ENCODE results near the gene HSF4.
"Not testable (repeated sequence)": the region's sequence is repeated elsewhere in the genome, so short reads cannot be mapped to it uniquely, and the experiment has no call there.

HSF4 gene

DNA sequence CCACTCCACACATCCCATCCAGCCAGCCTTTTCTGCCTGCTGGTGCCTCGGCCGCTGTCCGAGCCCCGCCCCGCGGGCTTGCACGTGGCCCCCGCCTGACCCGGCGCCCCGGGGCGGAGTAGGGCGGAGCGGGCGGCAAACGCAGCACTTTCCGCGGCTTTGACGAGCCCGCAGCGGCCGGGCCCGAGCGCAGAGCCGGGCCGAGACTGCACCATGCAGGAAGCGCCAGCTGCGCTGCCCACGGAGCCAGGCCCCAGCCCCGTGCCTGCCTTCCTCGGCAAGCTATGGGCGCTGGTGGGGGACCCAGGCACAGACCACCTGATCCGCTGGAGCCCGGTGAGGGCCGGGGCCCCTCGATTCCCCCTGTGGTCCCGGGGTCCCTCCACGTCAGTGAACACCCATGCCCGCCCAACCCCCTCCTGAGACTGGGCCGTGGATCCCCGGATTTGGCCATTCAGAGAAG lies at the start of gene HSF4:
HSF4 (plus strand) TSS at position 147 of the 463 bp plus-strand sequence; CDS start at position 214, 67 bp downstream.
- peak; percentile 73 for DNase-seq (ENCODE audit: low spot score)

- no peak for DNase-seq (ENCODE audit: low spot score)
Observed at GRCh38 chr16:67114793-67115192, 49.8 kb upstream of the HSF4 start.

DNA sequence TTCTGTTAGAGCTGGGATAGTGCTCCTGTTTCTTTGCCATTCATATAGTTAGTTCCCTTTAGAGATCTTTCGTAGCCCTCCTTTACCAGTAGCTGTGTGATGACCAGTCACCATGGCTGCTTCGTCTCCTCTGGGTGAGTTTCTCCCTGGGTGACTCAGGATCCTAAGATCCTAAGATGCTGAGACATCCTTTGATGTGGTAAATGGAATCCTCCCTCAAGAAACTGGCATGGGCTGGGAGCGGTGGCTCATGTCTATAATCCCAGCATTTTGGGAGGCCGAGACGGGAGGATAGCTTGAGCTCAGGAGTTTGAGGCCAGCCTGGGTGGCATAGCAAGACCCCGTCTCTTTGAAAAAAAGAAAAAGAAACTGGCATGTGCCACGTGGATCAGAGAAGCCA lies 48.9 kb upstream of the HSF4 start:
- no peak for DNase-seq (ENCODE audit: low spot score)

DNA sequence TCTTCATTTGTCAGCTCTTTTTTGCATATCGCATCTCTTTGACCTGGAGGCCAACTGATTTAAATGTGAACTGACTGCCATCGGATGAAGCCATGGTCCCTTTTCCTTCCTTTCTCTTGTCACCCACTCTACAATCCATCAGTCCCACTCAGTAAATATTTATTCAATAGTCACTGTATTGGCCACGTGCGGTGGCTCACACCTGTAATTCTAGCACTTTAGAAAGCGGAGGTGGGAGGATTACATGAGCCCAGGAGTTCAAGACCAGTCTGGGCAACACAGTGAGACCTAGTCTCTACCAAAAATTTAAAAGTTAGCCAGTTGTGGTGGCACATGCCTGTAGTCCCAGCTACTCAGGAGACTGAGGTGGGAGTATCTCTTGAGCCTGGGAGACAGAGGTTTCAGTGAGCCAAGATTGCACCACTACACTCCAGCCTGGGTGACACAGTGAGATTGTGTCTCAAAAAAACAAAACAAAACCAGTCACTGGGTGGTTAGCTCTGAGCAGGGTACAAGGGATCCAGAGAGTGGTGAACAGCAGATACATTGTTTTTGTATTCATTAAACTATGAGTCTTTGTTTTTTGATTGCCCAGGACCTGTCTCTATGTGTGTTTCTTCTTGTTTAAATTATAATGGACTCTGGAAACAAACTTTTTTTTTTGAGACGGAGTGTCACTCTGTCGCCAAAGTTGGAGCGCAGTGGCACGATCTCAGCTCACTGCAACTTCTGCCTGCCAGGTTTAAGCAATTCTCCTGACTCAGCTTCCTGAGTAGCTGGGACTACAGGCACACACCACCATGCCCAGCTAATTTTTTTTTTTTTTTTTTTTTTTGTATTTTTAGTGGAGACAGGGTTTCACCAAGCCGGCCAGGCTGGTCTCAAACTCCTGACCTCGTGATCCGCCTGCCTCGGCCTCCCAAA lies 47.9 kb upstream of the HSF4 start:
- no peak for DNase-seq (ENCODE audit: low spot score)

GRCh38 chr16:67117716-67118115 lies 46.8 kb upstream of the HSF4 start:
- DNase-seq (ENCODE audit: low spot score): no peak

DNA sequence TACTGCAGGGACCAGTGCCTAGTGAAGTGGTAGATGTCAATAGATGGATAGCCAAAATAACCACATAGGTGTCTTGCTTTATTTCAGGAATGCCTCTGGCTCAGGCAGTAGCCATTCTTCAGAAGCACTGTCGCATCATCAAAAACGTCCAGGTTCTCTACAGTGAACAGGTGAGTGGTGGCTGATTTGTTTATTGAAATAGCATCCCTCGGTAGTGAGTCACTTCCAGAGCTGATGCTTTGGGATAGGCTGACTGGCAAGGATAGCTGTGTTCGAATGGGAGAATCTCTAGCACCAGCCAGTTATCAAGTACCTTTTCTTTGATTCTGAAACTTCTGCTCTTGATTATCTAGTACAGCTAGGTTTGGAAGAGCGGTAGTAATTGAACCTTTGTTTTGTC lies 44.5 kb upstream of the HSF4 start:
- no peak for DNase-seq (ENCODE audit: low spot score)

DNA sequence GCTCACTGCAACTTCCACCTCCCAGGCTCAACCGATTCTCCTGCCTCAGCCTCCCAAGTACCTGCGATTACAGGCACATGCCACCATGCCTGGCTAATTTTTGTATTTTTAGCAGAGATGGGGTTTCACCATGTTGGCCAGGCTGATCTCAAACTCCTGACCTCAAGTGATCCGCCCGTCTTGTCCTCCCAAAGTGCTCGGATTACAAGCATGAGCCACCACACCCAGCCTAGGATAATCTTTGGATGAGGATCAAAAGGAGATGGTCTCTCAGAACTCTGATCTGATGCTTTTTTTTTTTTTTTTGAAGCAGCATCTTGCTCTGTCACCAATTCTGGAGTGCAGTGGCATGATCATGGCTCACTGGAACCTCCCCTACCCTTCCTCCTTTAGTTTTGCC lies 41.7 kb upstream of the HSF4 start:
- DNase-seq (ENCODE audit: low spot score): not testable (repeated sequence)

- DNase-seq (ENCODE audit: low spot score): no peak
Observed at GRCh38 chr16:67128417-67128816, 36.1 kb upstream of the HSF4 start.

DNA sequence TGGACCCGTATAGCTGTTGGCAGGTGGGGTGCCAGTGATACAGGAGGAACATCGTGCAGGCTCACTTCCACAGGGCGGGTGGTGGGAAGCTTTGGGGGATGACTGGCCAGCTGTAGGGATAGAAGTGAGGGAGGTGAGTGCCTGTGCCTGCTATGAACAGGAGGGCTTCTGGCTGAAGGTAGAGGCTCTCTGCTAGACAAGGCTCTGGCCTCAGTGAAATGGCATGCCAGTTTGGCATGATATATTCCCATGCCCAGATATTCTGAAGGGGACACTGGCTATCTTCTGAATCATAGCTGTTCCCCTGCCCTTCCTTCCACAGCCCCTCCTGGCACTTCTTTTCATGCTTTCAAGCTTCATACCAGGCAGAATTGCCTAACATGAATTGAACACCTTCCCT lies 35.7 kb upstream of the HSF4 start:
- DNase-seq (ENCODE audit: low spot score): no peak

DNA sequence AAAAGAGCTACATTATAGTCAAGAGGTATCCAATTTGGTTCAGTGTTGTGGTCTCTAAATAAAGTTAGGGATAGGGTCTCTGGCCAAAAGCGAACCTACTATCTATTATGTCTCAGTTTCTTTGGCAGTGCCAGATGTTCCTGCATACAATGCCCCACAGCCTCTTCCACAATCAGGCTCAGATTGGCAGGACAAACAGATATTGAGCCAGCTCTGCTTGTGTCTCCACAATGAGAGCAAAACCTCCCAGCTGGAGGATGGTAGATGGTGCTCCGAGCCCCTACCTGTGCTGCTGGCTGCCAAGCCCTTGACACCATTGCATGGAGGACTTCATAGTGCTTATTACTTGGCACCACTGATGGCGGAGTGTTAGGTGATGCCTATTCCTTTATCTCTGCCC lies 35.1 kb upstream of the HSF4 start:
- DNase-seq (ENCODE audit: low spot score): no peak

- no peak for DNase-seq (ENCODE audit: low spot score)
Observed at GRCh38 chr16:67137605-67138004, 26.9 kb upstream of the HSF4 start.

DNA sequence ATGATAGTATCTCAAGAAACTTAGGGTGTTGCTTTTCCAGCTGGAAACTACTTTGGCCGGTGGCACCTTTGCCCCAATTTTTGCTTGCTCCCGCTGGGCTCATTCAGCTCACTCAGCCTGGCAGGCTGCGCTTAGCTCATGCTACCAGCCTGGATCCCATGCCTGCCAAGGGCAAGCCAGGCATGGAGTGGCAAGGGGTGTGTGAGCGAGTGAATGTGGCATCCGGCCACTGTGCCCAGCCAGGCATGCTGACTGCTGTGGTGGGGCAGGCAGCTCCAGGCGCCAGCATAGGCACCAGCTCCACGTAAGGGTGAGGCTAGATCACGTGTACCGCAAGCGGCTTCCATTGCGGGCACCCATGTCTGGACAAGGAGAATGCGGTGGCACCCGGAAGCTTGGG lies 23.2 kb upstream of the HSF4 start:
- no peak for DNase-seq (ENCODE audit: low spot score)

DNA sequence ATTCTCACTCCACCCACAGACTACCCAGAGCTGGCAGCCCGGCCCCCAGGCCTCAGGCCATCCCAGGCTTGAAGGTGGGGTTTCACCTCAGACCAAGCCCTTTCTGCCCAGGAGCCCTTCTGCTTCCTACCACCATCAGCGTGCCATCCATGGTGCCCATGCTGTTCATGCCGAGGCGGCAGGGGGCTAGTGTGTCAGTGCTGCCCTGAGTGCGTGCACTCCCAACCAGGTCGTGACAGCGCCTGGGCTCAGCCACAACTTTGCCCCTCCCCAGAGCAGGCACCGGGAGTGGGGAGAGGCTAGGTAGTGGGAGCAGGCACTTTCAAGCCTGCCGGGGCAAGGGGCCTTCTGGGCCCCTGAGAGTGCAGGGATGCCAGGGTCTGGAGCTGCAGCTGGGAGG lies 22.2 kb upstream of the HSF4 start:
- no peak for DNase-seq (ENCODE audit: low spot score)

DNA sequence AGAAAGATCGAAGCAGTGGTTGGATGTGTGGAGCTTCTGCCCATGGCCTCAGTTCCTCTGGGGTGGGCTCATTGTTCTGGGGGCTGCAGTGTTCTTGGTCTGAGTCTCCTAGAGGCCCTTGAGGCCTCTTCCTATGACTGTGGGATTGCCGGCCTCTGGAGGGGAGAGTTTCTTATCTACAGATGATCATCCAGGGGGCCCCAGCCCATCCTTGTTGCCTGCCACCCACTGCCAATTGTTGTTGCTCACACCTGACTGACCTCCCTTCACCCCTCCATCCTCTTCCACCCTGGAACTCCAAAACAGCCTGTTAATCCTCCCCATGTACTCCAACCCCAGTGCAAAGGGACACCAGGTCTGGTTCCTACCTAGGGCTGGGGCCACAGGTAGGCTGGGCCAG lies 19.6 kb upstream of the HSF4 start:
- no peak for DNase-seq (ENCODE audit: low spot score)

GRCh38 chr16:67145746-67146145 lies 18.8 kb upstream of the HSF4 start:
- no peak for DNase-seq (ENCODE audit: low spot score)

- no peak for DNase-seq (ENCODE audit: low spot score)
Observed at GRCh38 chr16:67146523-67147357, 17.8 kb upstream of the HSF4 start.

GRCh38 chr16:67147437-67148140 lies 17.0 kb upstream of the HSF4 start:
- no peak for DNase-seq (ENCODE audit: low spot score)

DNA sequence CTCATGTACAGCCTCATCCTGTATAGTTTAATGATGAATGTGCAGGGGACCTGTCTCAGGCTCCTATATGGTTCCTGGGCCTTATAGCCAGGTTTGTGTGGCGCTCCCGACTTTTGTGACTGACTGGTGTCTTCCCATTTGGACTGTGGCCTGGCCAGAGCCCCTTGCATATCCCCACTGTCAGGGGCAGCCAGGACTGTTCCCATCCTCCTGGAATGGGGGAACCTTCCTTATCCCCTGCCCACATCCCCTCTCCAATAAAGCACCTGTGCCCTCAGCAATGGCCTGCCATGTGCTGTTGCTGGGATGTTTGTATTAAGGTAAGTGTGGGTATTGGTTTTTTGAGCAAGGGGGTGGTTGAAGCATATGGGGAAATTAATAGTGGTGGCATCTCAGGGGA lies 16.3 kb upstream of the HSF4 start:
- DNase-seq (ENCODE audit: low spot score): no peak

GRCh38 chr16:67148656-67149275 lies 15.8 kb upstream of the HSF4 start:
- no peak for DNase-seq (ENCODE audit: low spot score)

GRCh38 chr16:67149276-67150046 lies 15.1 kb upstream of the HSF4 start:
- no peak for DNase-seq (ENCODE audit: low spot score)

Measured in HuH-7.5 (cell line).